K562 (cell line): ENCODE data around the gene ABCA8. TPM values are rescaled to one million over a fixed set of nuclear protein-coding genes. Genes with fewer than 3 reads are reported as not detected.

Source experiments
- ATAC-seq: fragments of 200-7000 bp; cut with Tn5 transposase; 3 replicates; pipeline ENCODE4 v1.9.1; 2020; ENCODE audit warnings: moderate library complexity
- BruUV-seq: library from RNA; stranded (reverse); fragments of 400-500 nt; replicated peaks from 2 replicates; lab custom pipeline; 2021; lab: Mats Ljungman, UMichigan
- CTCF ChIA-PET: fragments of 300-600 bp; formaldehyde crosslinking; extraction: SDS; loops from one replicate; lab custom pipeline; 2021; ENCODE audit warnings: low intra/inter-chr PET ratio; lab: Yijun Ruan, JAX
- POLR2A ChIA-PET: fragments of 300-600, 350-650 bp; sonication (Branson Sonifier 250); formaldehyde crosslinking; extraction: SDS; loops from one replicate; lab custom pipeline; 2021; ENCODE audit warnings: antibody characterized with exemption, inconsistent platforms; lab: Yijun Ruan, JAX
- DNase-seq, 4 experiments: peaks; one replicate each; pipeline versions ENCODE4 v3.0.0 to v3.0.0-alpha.2; 2011 to 2018; ENCODE audit warnings: low spot score in 3 of 4, mixed read lengths in 3 of 4; ENCODE audit errors: extremely low read depth in 1 of 4
- FAIRE-seq: peaks from 2 replicates; lab custom pipeline; 2011; peaks lifted over from hg19 to GRCh38; lab: Jason Lieb, UNC
- H2AFZ ChIP-seq: 2 replicates; pipeline ENCODE4 v1.6.0; 2011; ENCODE audit warnings: low read depth, low read length, control low read depth, inconsistent platforms
- H3K27ac ChIP-seq: fragments of 200-600 bp; 3 replicates; pipeline ENCODE4 v1.8.0; 2011; ENCODE audit warnings: low read depth, mild to moderate bottlenecking, control low read depth, inconsistent platforms, low read length, moderate library complexity, mixed read lengths; ENCODE audit errors: extremely low read depth
- H3K27me3 ChIP-seq, 2 experiments: fragments of 300-600 bp in 1 of 2; 2 replicates in 1 of 2; 3 replicates in 1 of 2; pipeline versions ENCODE4 v1.6.0 to v1.8.0; 2011; ENCODE audit warnings: inconsistent platforms in 2 of 2, low read length in 2 of 2, mild to moderate bottlenecking in 1 of 2, mixed read lengths in 1 of 2, moderate library complexity in 1 of 2; ENCODE audit not compliant: control insufficient read depth in 2 of 2, insufficient read depth in 2 of 2
- H3K36me3 ChIP-seq: fragments of 300-600 bp; 3 replicates; pipeline ENCODE4 v1.8.0; 2011; ENCODE audit warnings: mild to moderate bottlenecking, low read length, inconsistent platforms; ENCODE audit not compliant: control insufficient read depth, insufficient read depth
- H3K4me1 ChIP-seq, 2 experiments: fragments of 200-600 bp in 1 of 2; replicated peaks in 1 of 2; 2 replicates in 1 of 2; 3 replicates in 1 of 2; pipeline versions ENCODE4 v1.5.1 to v1.8.0; 2011; ENCODE audit warnings: inconsistent platforms in 2 of 2, low read length in 2 of 2, mild to moderate bottlenecking in 1 of 2, mixed read lengths in 1 of 2, moderate library complexity in 1 of 2; ENCODE audit not compliant: control insufficient read depth in 2 of 2, insufficient read depth in 2 of 2
- H3K4me2 ChIP-seq: 2 replicates; pipeline ENCODE4 v1.6.1; 2011; ENCODE audit warnings: low read length, control low read depth, inconsistent platforms, mixed read lengths; ENCODE audit not compliant: insufficient read depth
- H3K4me3 ChIP-seq: fragments of 200-600 bp; sonication (generic), shearing (Covaris generic); 2 replicates; pipeline ENCODE4 v1.5.1; 2016; ENCODE audit warnings: control low read depth, inconsistent platforms
- H3K79me2 ChIP-seq: fragments of 200-600 bp; 3 replicates; pipeline ENCODE4 v1.8.0; 2011; ENCODE audit warnings: low read length, inconsistent platforms; ENCODE audit not compliant: control insufficient read depth, insufficient read depth
- H3K9ac ChIP-seq, 2 experiments: 2 replicates each; pipeline versions ENCODE4 v1.6.0 to v1.6.1; 2011; ENCODE audit warnings: low read depth in 2 of 2, low read length in 2 of 2, control low read depth in 1 of 2, inconsistent platforms in 1 of 2, mild to moderate bottlenecking in 1 of 2, mixed read lengths in 1 of 2; ENCODE audit not compliant: insufficient read depth in 1 of 2
- H3K9me1 ChIP-seq: one replicate; pipeline ENCODE4 v1.6.0; 2011; ENCODE audit warnings: inconsistent platforms, mild to moderate bottlenecking, low read length, moderate library complexity; ENCODE audit not compliant: control insufficient read depth, insufficient read depth
- H3K9me3 ChIP-seq: replicated peaks from 2 replicates; pipeline ENCODE4 v1.5.1; 2011; ENCODE audit warnings: low read depth, low read length, inconsistent platforms; ENCODE audit not compliant: control insufficient read depth, insufficient read depth
- H4K20me1 ChIP-seq: replicated peaks from 2 replicates; pipeline ENCODE4 v1.6.1; 2011; ENCODE audit warnings: low read length, inconsistent platforms, mixed read lengths; ENCODE audit not compliant: control insufficient read depth, insufficient read depth
- CBFA2T3 ChIP-seq: fragments of 450-650 bp; IDR thresholded peaks from 2 replicates; pipeline ENCODE4 v1.6.1; 2017
- DMBX1 ChIP-seq: fragments of 250-450 bp; sonication (Bioruptor Pico); IDR thresholded peaks from 2 replicates; pipeline ENCODE4 v1.8.0; 2022; ENCODE audit warnings: inconsistent platforms, mild to moderate bottlenecking, moderate library complexity, borderline replicate concordance
- NR2C2 ChIP-seq, 2 experiments: fragments of 200-800 bp in 1 of 2; sonication (Bioruptor generic) in 1 of 2; sonication (generic) in 1 of 2; formaldehyde crosslinking in 1 of 2; IDR thresholded peaks; 2 replicates each; pipeline versions ENCODE4 v1.6.1 to v1.8.0; 2016 to 2022; ENCODE audit warnings: mild to moderate bottlenecking in 1 of 2, missing compliant biosample characterization in 1 of 2, missing genetic modification characterization in 1 of 2, missing genetic modification reagents in 1 of 2
- NR2F6 ChIP-seq: fragments of 450-650 bp; formaldehyde crosslinking; IDR thresholded peaks from 2 replicates; pipeline ENCODE4 v1.4.0; 2020; ENCODE audit warnings: mild to moderate bottlenecking
- RFX5 ChIP-seq: IDR thresholded peaks from 2 replicates; pipeline ENCODE4 v1.6.1; 2011; ENCODE audit warnings: low read depth, mild to moderate bottlenecking, improper control_type of control experiment, low read length
- RHOXF2B ChIP-seq: fragments of 250-450 bp; sonication (Bioruptor Pico); conservative IDR thresholded peaks from 2 replicates; pipeline ENCODE4 v1.5.1; 2021
- SOX6 ChIP-seq: fragments of 450-650 bp; IDR thresholded peaks from 2 replicates; pipeline ENCODE4 v1.6.1; 2014; ENCODE audit warnings: mild to moderate bottlenecking
- ZFP30 ChIP-seq: fragments of 250-450 bp; sonication (Bioruptor Pico); IDR thresholded peaks from 2 replicates; pipeline ENCODE4 v1.8.0; 2022; ENCODE audit warnings: moderate library complexity, mild to moderate bottlenecking, inconsistent platforms, borderline replicate concordance
- ZHX1 ChIP-seq: fragments of 150-350 bp; conservative IDR thresholded peaks from 2 replicates; pipeline ENCODE4 v1.6.1; 2014; ENCODE audit warnings: low read length
- ZNF134 ChIP-seq: fragments of 250-450 bp; sonication (Bioruptor Pico); conservative IDR thresholded peaks from 2 replicates; pipeline ENCODE4 v1.4.0; 2020
- ZNF695 ChIP-seq: fragments of 450-650 bp; formaldehyde crosslinking; IDR thresholded peaks from 2 replicates; pipeline ENCODE4 v1.4.0; 2020; ENCODE audit warnings: mild to moderate bottlenecking, moderate library complexity
- WGBS: fragments of 100-300 bp; shearing (Covaris generic); methylation state at CpG from one replicate; pipeline ENCODE4 v1.1.6; 2016; ENCODE audit warnings: low coverage, mixed read lengths; ENCODE audit not compliant: insufficient coverage; ENCODE audit errors: missing lambda C conversion rate; 5-methylcytosine and 5-hydroxymethylcytosine counted together
- in situ Hi-C: fragments of 300-500 bp; cut with MboI; formaldehyde crosslinking; loops from 4 replicates; pipeline ENCODE4 v1.15.0; 2018; ENCODE audit warnings: inconsistent platforms, mixed read lengths
- intact Hi-C: fragments of 100-400 bp; cut with micrococcal nuclease; formaldehyde crosslinking; loops from 2 replicates; pipeline ENCODE4 v1.14.2; 2022
- polyA plus RNA-seq, 8 experiments: library from polyadenylated mRNA; depleted of rRNA in 4 of 8; stranded (reverse) in 5 of 8; unstranded in 3 of 8; fragments of >200 nt; fragmentation: Nextera tagmentation in 2 of 8; fragmentation: Illumina TruSeq in 1 of 8; extraction: Ambion mirVana in 2 of 8; extraction: Trizol in 1 of 8; gene quantifications; 2 replicates each; pipeline versions ENCODE4 v1.2.1 to v1.2.3, GENCODE V29; 2011 to 2014; ENCODE audit warnings: inconsistent platforms in 1 of 8, missing spikeins in 1 of 8
- total RNA-seq, 7 experiments: library from RNA; depleted of rRNA in 6 of 7; stranded (reverse); fragments of >200 nt in 6 of 7; fragmentation: Illumina TruSeq in 2 of 7; extraction: Trizol in 2 of 7; gene quantifications; 2 replicates each; pipeline versions ENCODE4 v1.2.1 to v1.2.3, GENCODE V29; 2011 to 2021; ENCODE audit warnings: low replicate concordance in 1 of 7
- TF ChIP-seq, protein P1 (sequence below), 2 experiments: IDR thresholded peaks; 2 replicates each; pipeline ENCODE4 v1.6.1; 2011; ENCODE audit warnings: borderline replicate concordance in 1 of 2, control low read depth in 1 of 2, low read depth in 1 of 2, low read length in 1 of 2, mild to moderate bottlenecking in 1 of 2, mixed read lengths in 1 of 2, moderate library complexity in 1 of 2; ENCODE audit not compliant: insufficient read depth in 1 of 2, insufficient read length in 1 of 2, poor library complexity in 1 of 2, severe bottlenecking in 1 of 2; ENCODE audit errors: extremely low read depth in 1 of 2

ABCA8 gene
- total and polyA plus RNA-seq, 9 of the 15 experiments (the other 6 are each of a cell fraction or from before 2014, with no cell fraction given), result 1.8 to 13.2 (median 12.0) TPM

GRCh38 chr17:68847711-68848110 lies 107.5 kb downstream of the ABCA8 start:
- Histone ChIP-seq H3K27me3 (no peaks in the 10 kb centered on the region; a peak in 2 of 5 replicates), H3K36me3 (no peaks in the 10 kb centered on the region), H3K4me1 (no peaks in the 10 kb centered on the region), H3K9me3 (no peaks in the 10 kb centered on the region)
- POLR2A ChIA-PET, result no interaction called here
- BruUV-seq, result no TSS peak
- in situ Hi-C loops, result no loop called here
- TF ChIP-seq NR2F6 (CRISPR knock-in tag) (no peak), ZFP30 (CRISPR knock-in tag) (no peak), NR2C2 (CRISPR knock-in tag; IDR thresholded peaks at IDR 0.05) (no peak), NR2C2 (tag; IDR thresholded peaks at IDR 0.05) (no peak), RHOXF2B (CRISPR knock-in tag) (no peak), SOX6 (no peak), CBFA2T3 (no peak), DMBX1 (no peak), ZNF134 (CRISPR knock-in tag) (no peak), RFX5 (no peak), ZHX1 (no peak), ZNF695 (CRISPR knock-in tag) (no peak)
- TF ChIP-seq, protein P1, sequence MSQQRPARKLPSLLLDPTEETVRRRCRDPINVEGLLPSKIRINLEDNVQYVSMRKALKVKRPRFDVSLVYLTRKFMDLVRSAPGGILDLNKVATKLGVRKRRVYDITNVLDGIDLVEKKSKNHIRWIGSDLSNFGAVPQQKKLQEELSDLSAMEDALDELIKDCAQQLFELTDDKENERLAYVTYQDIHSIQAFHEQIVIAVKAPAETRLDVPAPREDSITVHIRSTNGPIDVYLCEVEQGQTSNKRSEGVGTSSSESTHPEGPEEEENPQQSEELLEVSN (IDR thresholded peaks at IDR 0.05; ENCODE audit: borderline replicate concordance in 1 of 2, extremely low read depth in 1 of 2, insufficient read depth in 1 of 2, insufficient read length in 1 of 2, low read depth in 1 of 2, low read length in 1 of 2, poor library complexity in 1 of 2, severe bottlenecking in 1 of 2), result no peak
- TF ChIP-seq, all 486 proteins: peak for 0
- no peak overlapping the region for H3K9ac ChIP-seq
- DNase-seq, result no peak
- H3K27ac ChIP-seq, result no peak overlapping the region
- intact Hi-C loops, result no loop called here
- H2AFZ ChIP-seq, result no peak overlapping the region
- no peak overlapping the region for H3K4me3 ChIP-seq
- H4K20me1 ChIP-seq, result no peaks in the 10 kb centered on the region
- WGBS, result 0% methylated on average over 1 of the region's 1 CpG
- FAIRE-seq, result no peak
- H3K79me2 ChIP-seq, result no peaks in the 10 kb centered on the region
- no peak for ATAC-seq
- H3K9me1 ChIP-seq, result no peaks in the 10 kb centered on the region
- CTCF ChIA-PET, result no interaction called here
- no peak overlapping the region for H3K4me2 ChIP-seq
